ENCODE data around the gene AKT3.
"Not testable (repeated sequence)": the region's sequence is repeated elsewhere in the genome, so short reads cannot be mapped to it uniquely, and the experiment has no call there.

Gene AKT3

GRCh38 chr1:243601720-243602119 lies 248.3 kb downstream of the AKT3 start:
- DNase-seq (ENCODE audit: low read depth in 2 of 2): no peak

GRCh38 chr1:243598433-243598832 lies 251.6 kb downstream of the AKT3 start:
- DNase-seq (ENCODE audit: low read depth in 2 of 2): no peak

- no peak for DNase-seq (ENCODE audit: low read depth in 2 of 2)
Measured at GRCh38 chr1:243597383-243597782, 252.7 kb downstream of the AKT3 start.

GRCh38 chr1:243596431-243597062 lies 253.5 kb downstream of the AKT3 start:
- no peak for DNase-seq (ENCODE audit: low read depth in 2 of 2)

- no peak for DNase-seq (ENCODE audit: low read depth in 2 of 2)
Measured at GRCh38 chr1:243595527-243596210, 254.4 kb downstream of the AKT3 start.

GRCh38 chr1:243594455-243594854 lies 255.6 kb downstream of the AKT3 start:
- DNase-seq (ENCODE audit: low read depth in 2 of 2): no peak

GRCh38 chr1:243589286-243589685 lies 260.8 kb downstream of the AKT3 start:
- DNase-seq (ENCODE audit: low read depth in 2 of 2): not testable (repeated sequence)

- DNase-seq (ENCODE audit: low read depth in 2 of 2): no peak
Measured at GRCh38 chr1:243587823-243588560, 262.1 kb downstream of the AKT3 start.

- no peak for DNase-seq (ENCODE audit: low read depth in 2 of 2)
Measured at GRCh38 chr1:243587285-243587684, 262.8 kb downstream of the AKT3 start.

GRCh38 chr1:243585982-243586381 lies 264.1 kb downstream of the AKT3 start:
- no peak for DNase-seq (ENCODE audit: low read depth in 2 of 2)

GRCh38 chr1:243582326-243582725 lies 267.7 kb downstream of the AKT3 start:
- DNase-seq (ENCODE audit: low read depth in 2 of 2): no peak

- DNase-seq (ENCODE audit: low read depth in 2 of 2): no peak
Measured at GRCh38 chr1:243580984-243581383, 269.1 kb downstream of the AKT3 start.

- DNase-seq (ENCODE audit: low read depth in 2 of 2): no peak
Measured at GRCh38 chr1:243580072-243580471, 270.0 kb downstream of the AKT3 start.

- DNase-seq (ENCODE audit: low read depth in 2 of 2): no peak
Measured at GRCh38 chr1:243575070-243575469, 275.0 kb downstream of the AKT3 start.

- DNase-seq (ENCODE audit: low read depth in 2 of 2): no peak
Measured at GRCh38 chr1:243572940-243573339, 277.1 kb downstream of the AKT3 start.

GRCh38 chr1:243568793-243569192 lies 281.2 kb downstream of the AKT3 start:
- no peak for DNase-seq (ENCODE audit: low read depth in 2 of 2)

GRCh38 chr1:243564814-243565213 lies 285.2 kb downstream of the AKT3 start:
- no peak for DNase-seq (ENCODE audit: low read depth in 2 of 2)

GRCh38 chr1:243563732-243564131 lies 286.3 kb downstream of the AKT3 start:
- no peak for DNase-seq (ENCODE audit: low read depth in 2 of 2)

GRCh38 chr1:243562473-243562872 lies 287.6 kb downstream of the AKT3 start:
- no peak for DNase-seq (ENCODE audit: low read depth in 2 of 2)

GRCh38 chr1:243561588-243562319 lies 288.3 kb downstream of the AKT3 start:
- DNase-seq (ENCODE audit: low read depth in 2 of 2): no peak

GRCh38 chr1:243559575-243560162 lies 290.4 kb downstream of the AKT3 start:
- no peak for DNase-seq (ENCODE audit: low read depth in 2 of 2)

- no peak for DNase-seq (ENCODE audit: low read depth in 2 of 2)
Measured at GRCh38 chr1:243558576-243558975, 291.5 kb downstream of the AKT3 start.
